GM23338 (cell line): ENCODE measurements around the gene RAB34. TPM values are rescaled to one million over a fixed set of nuclear protein-coding genes. Genes with fewer than 3 reads are reported as not detected.

ENCODE experiments used
- ATAC-seq: fragments of 200-7000 bp; cut with Tn5 transposase; 3 replicates; pipeline ENCODE4 v1.9.1; 2020
- DNase-seq: peaks from one replicate; pipeline ENCODE4 v3.0.0-alpha.2; 2015; ENCODE audit warnings: low spot score
- H2AFZ ChIP-seq: fragments of 200-600 bp; sonication (generic); 2 replicates; pipeline ENCODE4 v1.8.0; 2016; ENCODE audit warnings: antibody characterized with exemption, mild to moderate bottlenecking, moderate library complexity
- H3F3A ChIP-seq: fragments of 200-600 bp; sonication (generic); replicated peaks from 2 replicates; pipeline ENCODE4 v1.8.0; 2017; ENCODE audit warnings: antibody characterized with exemption, mixed run types, low read depth
- H3K27ac ChIP-seq: fragments of 200-600 bp; sonication (generic); 2 replicates; pipeline ENCODE4 v1.6.1; 2016; ENCODE audit warnings: low read depth
- H3K27me3 ChIP-seq: fragments of 200-600 bp; sonication (generic); 2 replicates; pipeline ENCODE4 v1.8.0; 2016; ENCODE audit warnings: mild to moderate bottlenecking, mixed run types, moderate library complexity; ENCODE audit not compliant: insufficient read depth
- H3K36me3 ChIP-seq: fragments of 200-600 bp; sonication (generic); 2 replicates; pipeline ENCODE4 v1.8.0; 2016; ENCODE audit warnings: mild to moderate bottlenecking; ENCODE audit not compliant: insufficient read depth
- H3K4me1 ChIP-seq: fragments of 200-600 bp; sonication (generic); 2 replicates; pipeline ENCODE4 v1.8.0; 2016; ENCODE audit warnings: mild to moderate bottlenecking, moderate library complexity; ENCODE audit not compliant: insufficient read depth
- H3K4me2 ChIP-seq: fragments of 200-600 bp; sonication (generic); 2 replicates; pipeline ENCODE4 v1.7.1; 2017; ENCODE audit warnings: mixed run types
- H3K4me3 ChIP-seq: fragments of 200-600 bp; sonication (generic); 2 replicates; pipeline ENCODE4 v1.6.1; 2016; ENCODE audit warnings: mixed run types
- H3K79me2 ChIP-seq: fragments of 200-600 bp; sonication (generic); replicated peaks from 2 replicates; pipeline ENCODE4 v1.8.0; 2017; ENCODE audit warnings: mild to moderate bottlenecking; ENCODE audit not compliant: insufficient read depth
- H3K9me2 ChIP-seq: fragments of 200-600 bp; sonication (generic); 2 replicates; pipeline ENCODE4 v1.8.0; 2017; ENCODE audit not compliant: insufficient read depth
- H4K20me1 ChIP-seq: fragments of 200-600 bp; sonication (generic); replicated peaks from 2 replicates; pipeline ENCODE4 v1.8.0; 2017; ENCODE audit warnings: mild to moderate bottlenecking; ENCODE audit not compliant: insufficient read depth
- H3K27ac Mint-ChIP-seq: 2 replicates; pipeline ENCODE4 v1.8.0; 2020; ENCODE audit warnings: inconsistent platforms, mild to moderate bottlenecking, moderate library complexity, mixed read lengths
- H3K27me3 Mint-ChIP-seq: 3 replicates; pipeline ENCODE4 v1.8.0; 2022; ENCODE audit warnings: low read depth, mild to moderate bottlenecking, moderate library complexity, mixed read lengths, inconsistent platforms; ENCODE audit not compliant: insufficient read depth, poor library complexity
- H3K36me3 Mint-ChIP-seq: 3 replicates; pipeline ENCODE4 v1.8.0; 2021; ENCODE audit warnings: low read depth, mild to moderate bottlenecking, inconsistent platforms, moderate library complexity, mixed read lengths
- H3K4me1 Mint-ChIP-seq: 3 replicates; pipeline ENCODE4 v1.8.0; 2020; ENCODE audit warnings: mild to moderate bottlenecking, inconsistent platforms, mixed read lengths
- H3K4me3 Mint-ChIP-seq: 3 replicates; pipeline ENCODE4 v1.8.0; 2021; ENCODE audit warnings: moderate library complexity, mild to moderate bottlenecking, inconsistent platforms, mixed read lengths
- H3K9me3 Mint-ChIP-seq: 3 replicates; pipeline ENCODE4 v1.8.0; 2020; ENCODE audit warnings: moderate library complexity, mild to moderate bottlenecking, inconsistent platforms, mixed read lengths
- CREB1 ChIP-seq: fragments of 250-450 bp; sonication (Bioruptor Pico); IDR thresholded peaks from 2 replicates; pipeline ENCODE4 v1.5.0; 2020; ENCODE audit warnings: low read depth, mild to moderate bottlenecking, moderate library complexity
- EZH2phosphoT487 ChIP-seq: fragments of 200-600 bp; sonication (generic); IDR thresholded peaks from one replicate; pipeline ENCODE4 v1.8.1; 2018; ENCODE audit warnings: antibody characterized with exemption; ENCODE audit not compliant: unreplicated experiment
- ZNF114 ChIP-seq: fragments of 250-450 bp; sonication (Bioruptor Pico); IDR thresholded peaks from 2 replicates; pipeline ENCODE4 v1.5.0; 2020; ENCODE audit warnings: mild to moderate bottlenecking, moderate library complexity
- ZNF331 ChIP-seq: fragments of 250-450 bp; sonication (Bioruptor Pico); IDR thresholded peaks from 2 replicates; pipeline ENCODE4 v1.5.0; 2020; ENCODE audit warnings: low read depth, mild to moderate bottlenecking, moderate library complexity
- polyA plus RNA-seq: library from polyadenylated mRNA; unstranded; fragments of >200 nt; fragmentation: Nextera tagmentation; extraction: Ambion mirVana; gene quantifications from 2 replicates; pipeline ENCODE4 v1.2.1, GENCODE V29; 2016
- total RNA-seq: library from RNA; depleted of rRNA; stranded (reverse); fragments of >200 nt; shearing (Covaris generic); gene quantifications from 2 replicates; pipeline ENCODE4 v1.2.3, GENCODE V29; 2014
- TF ChIP-seq, protein P1 (sequence below): fragments of 250-450 bp; sonication (Bioruptor Pico); IDR thresholded peaks from 2 replicates; pipeline ENCODE4 v1.5.0; 2020; ENCODE audit warnings: mild to moderate bottlenecking, moderate library complexity
- TF ChIP-seq, protein P2 (sequence below): IDR thresholded peaks from 2 replicates; pipeline ENCODE4 v1.6.1; 2016; ENCODE audit warnings: antibody characterized with exemption
- TF ChIP-seq, protein P3 (sequence below), 2 experiments: fragments of 200-600 bp in 1 of 2; sonication (generic) in 1 of 2; conservative IDR thresholded peaks; 2 replicates each; pipeline versions ENCODE4 v1.5.1 to v1.6.1; 2016 to 2017; ENCODE audit warnings: antibody characterized with exemption in 2 of 2, low read depth in 2 of 2, mild to moderate bottlenecking in 2 of 2, moderate library complexity in 1 of 2

RAB34 gene
- total and polyA plus RNA-seq, 2 experiments from 2014 or later = 184 to 394 TPM

DNA sequence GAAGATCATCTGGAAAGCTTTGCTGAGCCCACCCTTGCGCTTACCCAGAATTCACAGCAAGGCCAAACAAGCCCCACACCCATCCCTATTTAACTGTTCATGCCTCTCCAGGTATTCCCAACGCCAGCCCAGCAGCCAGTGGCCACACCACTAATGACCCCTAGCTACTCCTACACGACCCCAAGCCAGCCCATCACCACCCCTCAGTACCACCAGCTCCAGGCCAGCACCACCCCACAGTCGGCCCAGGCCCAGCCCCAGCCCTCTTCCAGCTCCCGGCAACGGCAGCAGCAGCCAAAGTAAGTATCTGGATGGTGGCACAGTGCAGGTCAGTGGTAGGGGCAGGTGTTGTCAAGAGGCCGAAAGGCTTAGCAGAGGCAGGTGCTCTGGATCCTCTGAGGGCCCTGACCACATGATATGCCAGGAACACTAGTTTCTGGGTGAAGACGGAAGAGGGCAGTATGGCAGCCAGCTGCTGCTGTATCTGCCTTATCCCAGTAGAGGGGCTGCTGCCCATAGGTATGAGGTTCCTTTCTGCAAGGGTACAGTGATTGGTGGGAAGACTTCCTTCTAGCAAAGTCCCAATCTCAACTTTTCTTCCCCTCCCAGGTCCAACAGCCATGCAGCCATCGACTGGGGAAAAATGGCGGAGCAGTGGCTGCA, 16.7 kb downstream of the RAB34 start:
- no peaks in the 10 kb centered on the region for H3K27me3 ChIP-seq
- H3K27ac Mint-ChIP-seq = no peak overlapping the region

DNA sequence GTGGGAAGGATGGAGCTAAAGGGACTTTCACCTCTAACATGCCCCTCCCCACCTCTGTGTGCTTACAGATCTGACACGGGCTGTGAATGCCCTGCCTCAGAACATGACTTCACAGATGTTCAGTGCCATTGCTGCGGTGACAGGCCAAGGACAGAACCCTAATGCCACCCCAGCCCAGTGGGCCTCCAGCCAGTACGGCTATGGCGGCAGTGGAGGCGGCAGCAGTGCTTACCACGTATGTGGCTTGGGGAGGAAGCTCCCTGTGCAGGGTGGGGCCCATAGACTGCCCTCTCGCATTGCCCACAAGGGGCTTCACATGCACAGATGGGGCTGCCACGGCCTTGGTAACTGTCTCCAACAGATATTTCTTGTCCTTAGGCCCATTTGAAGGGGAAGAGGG, 17.4 kb downstream of the RAB34 start:
- Histone ChIP-seq H3K79me2 (no peaks in the 10 kb centered on the region), H3F3A (peaks cover 7% of the 10 kb centered on the region; the same call in 1 of the 2 replicates), H3K27me3 (no peaks in the 10 kb centered on the region), H3K4me1 (no peaks in the 10 kb centered on the region), H3K36me3 (peaks cover 24% of the 10 kb centered on the region), H3K27ac (no peak overlapping the region), H3K9me2 (no peaks in the 10 kb centered on the region), H3K4me3 (no peak overlapping the region), H2AFZ (no peak overlapping the region), H3K4me2 (no peak overlapping the region), H4K20me1 (peaks cover 4% of the 10 kb centered on the region)
- Mint-ChIP-seq H3K4me1 (peaks cover 23% of the 10 kb centered on the region), H3K27me3 (peaks cover 14% of the 10 kb centered on the region), H3K36me3 (peaks cover 89% of the 10 kb centered on the region), H3K4me3 (no peak overlapping the region), H3K9me3 (no peaks in the 10 kb centered on the region), H3K27ac (no peak overlapping the region)
- DNase-seq = no peak
- no peak for ATAC-seq
- no peak for TF ChIP-seq ZNF331
- TF ChIP-seq, protein P1, sequence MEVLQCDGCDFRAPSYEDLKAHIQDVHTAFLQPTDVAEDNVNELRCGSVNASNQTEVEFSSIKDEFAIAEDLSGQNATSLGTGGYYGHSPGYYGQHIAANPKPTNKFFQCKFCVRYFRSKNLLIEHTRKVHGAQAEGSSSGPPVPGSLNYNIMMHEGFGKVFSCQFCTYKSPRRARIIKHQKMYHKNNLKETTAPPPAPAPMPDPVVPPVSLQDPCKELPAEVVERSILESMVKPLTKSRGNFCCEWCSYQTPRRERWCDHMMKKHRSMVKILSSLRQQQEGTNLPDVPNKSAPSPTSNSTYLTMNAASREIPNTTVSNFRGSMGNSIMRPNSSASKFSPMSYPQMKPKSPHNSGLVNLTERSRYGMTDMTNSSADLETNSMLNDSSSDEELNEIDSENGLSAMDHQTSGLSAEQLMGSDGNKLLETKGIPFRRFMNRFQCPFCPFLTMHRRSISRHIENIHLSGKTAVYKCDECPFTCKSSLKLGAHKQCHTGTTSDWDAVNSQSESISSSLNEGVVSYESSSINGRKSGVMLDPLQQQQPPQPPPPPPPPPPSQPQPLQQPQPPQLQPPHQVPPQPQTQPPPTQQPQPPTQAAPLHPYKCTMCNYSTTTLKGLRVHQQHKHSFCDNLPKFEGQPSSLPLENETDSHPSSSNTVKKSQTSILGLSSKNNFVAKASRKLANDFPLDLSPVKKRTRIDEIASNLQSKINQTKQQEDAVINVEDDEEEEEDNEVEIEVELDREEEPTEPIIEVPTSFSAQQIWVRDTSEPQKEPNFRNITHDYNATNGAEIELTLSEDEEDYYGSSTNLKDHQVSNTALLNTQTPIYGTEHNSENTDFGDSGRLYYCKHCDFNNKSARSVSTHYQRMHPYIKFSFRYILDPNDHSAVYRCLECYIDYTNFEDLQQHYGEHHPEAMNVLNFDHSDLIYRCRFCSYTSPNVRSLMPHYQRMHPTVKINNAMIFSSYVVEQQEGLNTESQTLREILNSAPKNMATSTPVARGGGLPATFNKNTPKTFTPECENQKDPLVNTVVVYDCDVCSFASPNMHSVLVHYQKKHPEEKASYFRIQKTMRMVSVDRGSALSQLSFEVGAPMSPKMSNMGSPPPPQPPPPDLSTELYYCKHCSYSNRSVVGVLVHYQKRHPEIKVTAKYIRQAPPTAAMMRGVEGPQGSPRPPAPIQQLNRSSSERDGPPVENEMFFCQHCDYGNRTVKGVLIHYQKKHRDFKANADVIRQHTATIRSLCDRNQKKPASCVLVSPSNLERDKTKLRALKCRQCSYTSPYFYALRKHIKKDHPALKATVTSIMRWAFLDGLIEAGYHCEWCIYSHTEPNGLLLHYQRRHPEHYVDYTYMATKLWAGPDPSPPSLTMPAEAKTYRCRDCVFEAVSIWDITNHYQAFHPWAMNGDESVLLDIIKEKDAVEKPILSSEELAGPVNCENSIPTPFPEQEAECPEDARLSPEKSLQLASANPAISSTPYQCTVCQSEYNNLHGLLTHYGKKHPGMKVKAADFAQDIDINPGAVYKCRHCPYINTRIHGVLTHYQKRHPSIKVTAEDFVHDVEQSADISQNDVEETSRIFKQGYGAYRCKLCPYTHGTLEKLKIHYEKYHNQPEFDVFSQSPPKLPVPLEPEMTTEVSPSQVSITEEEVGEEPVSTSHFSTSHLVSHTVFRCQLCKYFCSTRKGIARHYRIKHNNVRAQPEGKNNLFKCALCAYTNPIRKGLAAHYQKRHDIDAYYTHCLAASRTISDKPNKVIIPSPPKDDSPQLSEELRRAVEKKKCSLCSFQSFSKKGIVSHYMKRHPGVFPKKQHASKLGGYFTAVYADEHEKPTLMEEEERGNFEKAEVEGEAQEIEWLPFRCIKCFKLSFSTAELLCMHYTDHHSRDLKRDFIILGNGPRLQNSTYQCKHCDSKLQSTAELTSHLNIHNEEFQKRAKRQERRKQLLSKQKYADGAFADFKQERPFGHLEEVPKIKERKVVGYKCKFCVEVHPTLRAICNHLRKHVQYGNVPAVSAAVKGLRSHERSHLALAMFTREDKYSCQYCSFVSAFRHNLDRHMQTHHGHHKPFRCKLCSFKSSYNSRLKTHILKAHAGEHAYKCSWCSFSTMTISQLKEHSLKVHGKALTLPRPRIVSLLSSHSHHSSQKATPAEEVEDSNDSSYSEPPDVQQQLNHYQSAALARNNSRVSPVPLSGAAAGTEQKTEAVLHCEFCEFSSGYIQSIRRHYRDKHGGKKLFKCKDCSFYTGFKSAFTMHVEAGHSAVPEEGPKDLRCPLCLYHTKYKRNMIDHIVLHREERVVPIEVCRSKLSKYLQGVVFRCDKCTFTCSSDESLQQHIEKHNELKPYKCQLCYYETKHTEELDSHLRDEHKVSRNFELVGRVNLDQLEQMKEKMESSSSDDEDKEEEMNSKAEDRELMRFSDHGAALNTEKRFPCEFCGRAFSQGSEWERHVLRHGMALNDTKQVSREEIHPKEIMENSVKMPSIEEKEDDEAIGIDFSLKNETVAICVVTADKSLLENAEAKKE (CRISPR knock-in tag) = no peak
- no peak for TF ChIP-seq CREB1
- TF ChIP-seq, protein P2, sequence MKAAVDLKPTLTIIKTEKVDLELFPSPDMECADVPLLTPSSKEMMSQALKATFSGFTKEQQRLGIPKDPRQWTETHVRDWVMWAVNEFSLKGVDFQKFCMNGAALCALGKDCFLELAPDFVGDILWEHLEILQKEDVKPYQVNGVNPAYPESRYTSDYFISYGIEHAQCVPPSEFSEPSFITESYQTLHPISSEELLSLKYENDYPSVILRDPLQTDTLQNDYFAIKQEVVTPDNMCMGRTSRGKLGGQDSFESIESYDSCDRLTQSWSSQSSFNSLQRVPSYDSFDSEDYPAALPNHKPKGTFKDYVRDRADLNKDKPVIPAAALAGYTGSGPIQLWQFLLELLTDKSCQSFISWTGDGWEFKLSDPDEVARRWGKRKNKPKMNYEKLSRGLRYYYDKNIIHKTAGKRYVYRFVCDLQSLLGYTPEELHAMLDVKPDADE = no peak
- TF ChIP-seq, protein P3, sequence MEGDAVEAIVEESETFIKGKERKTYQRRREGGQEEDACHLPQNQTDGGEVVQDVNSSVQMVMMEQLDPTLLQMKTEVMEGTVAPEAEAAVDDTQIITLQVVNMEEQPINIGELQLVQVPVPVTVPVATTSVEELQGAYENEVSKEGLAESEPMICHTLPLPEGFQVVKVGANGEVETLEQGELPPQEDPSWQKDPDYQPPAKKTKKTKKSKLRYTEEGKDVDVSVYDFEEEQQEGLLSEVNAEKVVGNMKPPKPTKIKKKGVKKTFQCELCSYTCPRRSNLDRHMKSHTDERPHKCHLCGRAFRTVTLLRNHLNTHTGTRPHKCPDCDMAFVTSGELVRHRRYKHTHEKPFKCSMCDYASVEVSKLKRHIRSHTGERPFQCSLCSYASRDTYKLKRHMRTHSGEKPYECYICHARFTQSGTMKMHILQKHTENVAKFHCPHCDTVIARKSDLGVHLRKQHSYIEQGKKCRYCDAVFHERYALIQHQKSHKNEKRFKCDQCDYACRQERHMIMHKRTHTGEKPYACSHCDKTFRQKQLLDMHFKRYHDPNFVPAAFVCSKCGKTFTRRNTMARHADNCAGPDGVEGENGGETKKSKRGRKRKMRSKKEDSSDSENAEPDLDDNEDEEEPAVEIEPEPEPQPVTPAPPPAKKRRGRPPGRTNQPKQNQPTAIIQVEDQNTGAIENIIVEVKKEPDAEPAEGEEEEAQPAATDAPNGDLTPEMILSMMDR (conservative IDR thresholded peaks at IDR 0.05; ENCODE audit: low read depth in 2 of 2) = no peak
- TF ChIP-seq EZH2phosphoT487 = no peak
- no peak for TF ChIP-seq ZNF114 (CRISPR knock-in tag)

More for the DNA sequence above, 16.7 kb downstream of the RAB34 start:
- no peak overlapping the region for H2AFZ ChIP-seq
- peaks cover 4% of the 10 kb centered on the region for H4K20me1 ChIP-seq
- Mint-ChIP-seq H3K9me3 (no peaks in the 10 kb centered on the region), H3K36me3 (peaks cover 82% of the 10 kb centered on the region), H3K4me1 (peaks cover 28% of the 10 kb centered on the region), H3K4me3 (no peak overlapping the region), H3K27me3 (peaks cover 16% of the 10 kb centered on the region)
- H3F3A ChIP-seq = peaks cover 8% of the 10 kb centered on the region
- ATAC-seq (peak; percentile 8; the same call in 2 of the 3 replicates), DNase-seq (no peak)
- H3K9me2 ChIP-seq = no peaks in the 10 kb centered on the region
- H3K36me3 ChIP-seq = peaks cover 24% of the 10 kb centered on the region
- no peak overlapping the region for H3K27ac ChIP-seq
- no peaks in the 10 kb centered on the region for H3K79me2 ChIP-seq
- TF ChIP-seq CREB1 = no peak
- TF ChIP-seq, protein P3 (conservative IDR thresholded peaks at IDR 0.05; ENCODE audit: low read depth in 2 of 2) = peak in 1 of 2 experiments; percentile 39; a peak in 2 of 4 replicates
- no peak overlapping the region for H3K4me3 ChIP-seq
- H3K4me2 ChIP-seq = no peak overlapping the region
- no peaks in the 10 kb centered on the region for H3K4me1 ChIP-seq
